Measurements from ENCODE around the gene CREB3L4. TPM values are rescaled to one million over a fixed set of nuclear protein-coding genes. Genes with fewer than 3 reads are reported as not detected.
"Not testable (repeated sequence)": the region's sequence is repeated elsewhere in the genome, so short reads cannot be mapped to it uniquely, and the experiment has no call there.

The CREB3L4 gene
- total RNA-seq, 1 experiment from 2014 or later: 5.0 TPM

- DNase-seq (ENCODE audit: low read depth): peak; percentile 94
Observed at GRCh38 chr1:153985941-153986761, 18.4 kb downstream of the CREB3L4 start, which contains the start of gene RAB13. Gene RAB13, minus strand, starts transcription at chr1:153986339. Its CDS starts 103 bp downstream, at chr1:153986236.

- no peak for DNase-seq (ENCODE audit: low read depth)
Observed at GRCh38 chr1:153987621-153988020, 19.9 kb downstream of the CREB3L4 start.

GRCh38 chr1:153990468-153991150, 22.9 kb downstream of the CREB3L4 start, which contains the start of gene RPS27:
Gene RPS27, plus strand, starts transcription at chr1:153990762. Its CDS starts 35 bp downstream, at chr1:153990797.
- DNase-seq (ENCODE audit: low read depth): peak; percentile 97

GRCh38 chr1:153991151-153991630, 23.5 kb downstream of the CREB3L4 start:
- no peak for DNase-seq (ENCODE audit: low read depth)

- no peak for DNase-seq (ENCODE audit: low read depth)
Observed at GRCh38 chr1:153991806-153992205, 24.1 kb downstream of the CREB3L4 start.

- DNase-seq (ENCODE audit: low read depth): no peak
Observed at GRCh38 chr1:153995202-153995601, 27.5 kb downstream of the CREB3L4 start.

- DNase-seq (ENCODE audit: low read depth): no peak
Observed at GRCh38 chr1:153995640-153996039, 27.9 kb downstream of the CREB3L4 start.

- not testable (repeated sequence) for DNase-seq (ENCODE audit: low read depth)
Observed at GRCh38 chr1:153996882-153997281, 29.2 kb downstream of the CREB3L4 start.

GRCh38 chr1:154000420-154000819, 32.7 kb downstream of the CREB3L4 start:
- DNase-seq (ENCODE audit: low read depth): no peak

GRCh38 chr1:154006136-154006535, 38.4 kb downstream of the CREB3L4 start:
- DNase-seq (ENCODE audit: low read depth): peak; percentile 29

- no peak for DNase-seq (ENCODE audit: low read depth)
Observed at GRCh38 chr1:154012129-154012528, 44.4 kb downstream of the CREB3L4 start.

- not testable (repeated sequence) for DNase-seq (ENCODE audit: low read depth)
Observed at GRCh38 chr1:154012543-154012942, 44.8 kb downstream of the CREB3L4 start.

GRCh38 chr1:154014154-154014907, 46.6 kb downstream of the CREB3L4 start:
- no peak for DNase-seq (ENCODE audit: low read depth)

- DNase-seq (ENCODE audit: low read depth): no peak
Observed at GRCh38 chr1:154019269-154019668, 51.6 kb downstream of the CREB3L4 start.

GRCh38 chr1:154019940-154020339, 52.2 kb downstream of the CREB3L4 start:
- no peak for DNase-seq (ENCODE audit: low read depth)

Other genes starting within 250 kb of the CREB3L4 start
- 31.0 and 34.6 TPM in 2 replicates for gene INTS3, start 239.9 kb upstream of the CREB3L4 start, total RNA-seq (2014; rRNA removed; shearing (Covaris generic))
- 3.2 and 3.3 TPM in 2 replicates for gene SLC27A3, start 192.5 kb upstream of the CREB3L4 start, total RNA-seq (2014; rRNA removed; shearing (Covaris generic))
- gene GATAD2B, start 44.9 kb upstream of the CREB3L4 start, total RNA-seq (2014; rRNA removed; shearing (Covaris generic)): 3.9 and 6.0 TPM in 2 replicates
- gene DENND4B, start 21.2 kb upstream of the CREB3L4 start, total RNA-seq (2014; rRNA removed; shearing (Covaris generic)): 6.5 and 6.6 TPM in 2 replicates
- gene CRTC2, start 9.3 kb upstream of the CREB3L4 start, total RNA-seq (2014; rRNA removed; shearing (Covaris generic)): 7.2 and 10.1 TPM in 2 replicates
- gene SLC39A1, start 4.4 kb upstream of the CREB3L4 start, total RNA-seq (2014; rRNA removed; shearing (Covaris generic)): 127 and 130 TPM in 2 replicates
- gene JTB, start 9.8 kb downstream of the CREB3L4 start, total RNA-seq (2014; rRNA removed; shearing (Covaris generic)): 216 and 291 TPM in 2 replicates
- gene RAB13, start 18.4 kb downstream of the CREB3L4 start, total RNA-seq (2014; rRNA removed; shearing (Covaris generic)): 56.3 and 59.5 TPM in 2 replicates
- gene RPS27, start 22.9 kb downstream of the CREB3L4 start, total RNA-seq (2014; rRNA removed; shearing (Covaris generic)): 1,654 and 2,786 TPM in 2 replicates
- not detected in 2 replicates for gene NUP210L, start 187.2 kb downstream of the CREB3L4 start, total RNA-seq (2014; rRNA removed; shearing (Covaris generic))
- gene TPM3, start 224.2 kb downstream of the CREB3L4 start, total RNA-seq (2014; rRNA removed; shearing (Covaris generic)): 1,219 and 1,519 TPM in 2 replicates
- not detected in 2 replicates for gene CFAP141, start 238.4 kb downstream of the CREB3L4 start, total RNA-seq (2014; rRNA removed; shearing (Covaris generic))

All from Daoy (cell line).